Caco-2 (cell line): ENCODE data around the gene NLGN1. TPM values are rescaled to one million over a fixed set of nuclear protein-coding genes. Genes with fewer than 3 reads are reported as not detected.

ENCODE experiments used
- BruUV-seq: library from RNA; stranded (reverse); fragments of 400-500 nt; replicated peaks from 2 replicates; lab custom pipeline; 2021; lab: Mats Ljungman, UMichigan
- CTCF ChIA-PET: fragments of 300-600 bp; sonication (Branson Sonifier 250); formaldehyde crosslinking; loops from one replicate; lab custom pipeline; 2022; ENCODE audit warnings: antibody characterized with exemption; lab: Charles Lee
- POLR2A ChIA-PET: fragments of 300-600 bp; sonication (Branson Sonifier 250); formaldehyde crosslinking; loops from one replicate; lab custom pipeline; 2022; ENCODE audit warnings: antibody characterized with exemption; lab: Charles Lee
- DNase-seq, 2 experiments: peaks; one replicate each; pipeline versions ENCODE4 v3.0.0 to v3.0.0-alpha.2; 2020 to 2022
- H3K27me3 ChIP-seq: replicated peaks from 2 replicates; pipeline ENCODE4 v1.6.0; 2011; ENCODE audit warnings: low read length; ENCODE audit not compliant: control insufficient read depth, insufficient read depth
- H3K36me3 ChIP-seq: 2 replicates; pipeline ENCODE4 v1.5.1; 2011; ENCODE audit warnings: low read length; ENCODE audit not compliant: control insufficient read depth, insufficient read depth
- H3K4me1 ChIP-seq: fragments of 250-450 bp; sonication (Bioruptor Pico); 2 replicates; pipeline ENCODE4 v1.5.1; 2020; ENCODE audit warnings: mild to moderate bottlenecking
- H3K4me3 ChIP-seq: 2 replicates; pipeline ENCODE4 v1.5.1; 2011; ENCODE audit warnings: low read depth, mild to moderate bottlenecking, control low read depth, low read length
- H3K9me3 ChIP-seq: fragments of 250-450 bp; sonication (Bioruptor Pico); 2 replicates; pipeline ENCODE4 v1.5.1; 2020; ENCODE audit warnings: mild to moderate bottlenecking, moderate library complexity
- H3K27ac Mint-ChIP-seq: one replicate; pipeline ENCODE4 v1.8.0; 2022; ENCODE audit warnings: mixed read lengths; ENCODE audit not compliant: unreplicated experiment
- H3K27me3 Mint-ChIP-seq: one replicate; pipeline ENCODE4 v1.8.0; 2022; ENCODE audit warnings: mixed read lengths; ENCODE audit not compliant: insufficient read depth, unreplicated experiment
- H3K36me3 Mint-ChIP-seq: one replicate; pipeline ENCODE4 v1.8.0; 2022; ENCODE audit warnings: mild to moderate bottlenecking, mixed read lengths; ENCODE audit not compliant: insufficient read depth, unreplicated experiment
- H3K4me1 Mint-ChIP-seq: one replicate; pipeline ENCODE4 v1.8.0; 2022; ENCODE audit warnings: low read depth, mixed read lengths; ENCODE audit not compliant: unreplicated experiment
- H3K4me3 Mint-ChIP-seq: one replicate; pipeline ENCODE4 v1.8.0; 2022; ENCODE audit warnings: mild to moderate bottlenecking, moderate library complexity, mixed read lengths; ENCODE audit not compliant: unreplicated experiment
- H3K9me3 Mint-ChIP-seq: one replicate; pipeline ENCODE4 v1.8.0; 2022; ENCODE audit warnings: mixed read lengths; ENCODE audit not compliant: unreplicated experiment
- CTCF ChIP-seq, 2 experiments: fragments of 200-600 bp in 1 of 2; IDR thresholded peaks; 1 replicate in 1 of 2; 2 replicates in 1 of 2; pipeline versions ENCODE4 v1.5.1 to v1.8.0; 2011 to 2022; ENCODE audit warnings: antibody characterized with exemption in 1 of 2, control low read depth in 1 of 2, inconsistent platforms in 1 of 2, low read depth in 1 of 2, low read length in 1 of 2, mild to moderate bottlenecking in 1 of 2, moderate library complexity in 1 of 2; ENCODE audit not compliant: insufficient read depth in 1 of 2, severe bottlenecking in 1 of 2, unreplicated experiment in 1 of 2
- intact Hi-C: fragments of 100-400 bp; cut with micrococcal nuclease; formaldehyde crosslinking; loops from one replicate; pipeline ENCODE4 v1.10.0; 2022; ENCODE audit not compliant: unreplicated experiment
- total RNA-seq: library from RNA; stranded (reverse); gene quantifications from 2 replicates; pipeline ENCODE4 v1.2.3, GENCODE V29; 2022

Gene NLGN1
- total RNA-seq, 1 experiment from 2014 or later = not detected

GRCh38 chr3:173839859-173840258 is 442.3 kb downstream of the NLGN1 start:
- no peaks in the 10 kb centered on the region for H3K4me1 Mint-ChIP-seq
- no peaks in the 10 kb centered on the region for H3K36me3 Mint-ChIP-seq
- TF ChIP-seq CTCF (IDR thresholded peaks at IDR 0.05; ENCODE audit: insufficient read depth in 1 of 2, low read depth in 1 of 2, low read length in 1 of 2, severe bottlenecking in 1 of 2, unreplicated experiment in 1 of 2) = no peak
- Histone ChIP-seq H3K4me1 (no peaks in the 10 kb centered on the region), H3K27me3 (no peaks in the 10 kb centered on the region), H3K4me3 (no peak overlapping the region), H3K36me3 (no peaks in the 10 kb centered on the region), H3K9me3 (no peaks in the 10 kb centered on the region)
- ChIA-PET CTCF (no interaction called here), POLR2A (no interaction called here)
- DNase-seq = no peak
- no peak overlapping the region for H3K4me3 Mint-ChIP-seq
- no peak overlapping the region for H3K27ac Mint-ChIP-seq
- no peaks in the 10 kb centered on the region for H3K9me3 Mint-ChIP-seq
- BruUV-seq = no TSS peak
- H3K27me3 Mint-ChIP-seq = peaks cover 4% of the 10 kb centered on the region
- intact Hi-C loops = no loop called here

- intact Hi-C loops = no loop called here
- H3K36me3 Mint-ChIP-seq = no peaks in the 10 kb centered on the region
- H3K27me3 Mint-ChIP-seq = peaks cover 6% of the 10 kb centered on the region
- Histone ChIP-seq H3K4me3 (no peak overlapping the region), H3K9me3 (no peaks in the 10 kb centered on the region), H3K36me3 (no peaks in the 10 kb centered on the region), H3K27me3 (no peaks in the 10 kb centered on the region), H3K4me1 (no peaks in the 10 kb centered on the region)
- no peak overlapping the region for H3K4me3 Mint-ChIP-seq
- ChIA-PET POLR2A (no interaction called here), CTCF (no interaction called here)
- BruUV-seq = no TSS peak
- no peaks in the 10 kb centered on the region for H3K9me3 Mint-ChIP-seq
- H3K4me1 Mint-ChIP-seq = no peaks in the 10 kb centered on the region
- no peak overlapping the region for H3K27ac Mint-ChIP-seq
- no peak for TF ChIP-seq CTCF (IDR thresholded peaks at IDR 0.05; ENCODE audit: insufficient read depth in 1 of 2, low read depth in 1 of 2, low read length in 1 of 2, severe bottlenecking in 1 of 2, unreplicated experiment in 1 of 2)
- no peak for DNase-seq
Observed at GRCh38 chr3:173841334-173841733, 443.8 kb downstream of the NLGN1 start.

GRCh38 chr3:173843060-173843459 is 445.5 kb downstream of the NLGN1 start:
- H3K4me1 ChIP-seq = no peaks in the 10 kb centered on the region
- H3K27me3 ChIP-seq = no peaks in the 10 kb centered on the region
- peaks cover 6% of the 10 kb centered on the region for H3K27me3 Mint-ChIP-seq
- no peaks in the 10 kb centered on the region for H3K9me3 Mint-ChIP-seq
- no peak overlapping the region for H3K4me3 Mint-ChIP-seq
- DNase-seq = no peak
- no peaks in the 10 kb centered on the region for H3K4me1 Mint-ChIP-seq
- CTCF ChIA-PET = no interaction called here
- no peak overlapping the region for H3K4me3 ChIP-seq
- no TSS peak for BruUV-seq
- H3K36me3 ChIP-seq = no peaks in the 10 kb centered on the region
- POLR2A ChIA-PET = no interaction called here
- no peaks in the 10 kb centered on the region for H3K9me3 ChIP-seq
- intact Hi-C loops = no loop called here
- TF ChIP-seq CTCF (IDR thresholded peaks at IDR 0.05; ENCODE audit: insufficient read depth in 1 of 2, low read depth in 1 of 2, low read length in 1 of 2, severe bottlenecking in 1 of 2, unreplicated experiment in 1 of 2) = no peak
- H3K27ac Mint-ChIP-seq = no peak overlapping the region
- H3K36me3 Mint-ChIP-seq = no peaks in the 10 kb centered on the region
